Measurements from ENCODE around the gene DHRSX.

DNA sequence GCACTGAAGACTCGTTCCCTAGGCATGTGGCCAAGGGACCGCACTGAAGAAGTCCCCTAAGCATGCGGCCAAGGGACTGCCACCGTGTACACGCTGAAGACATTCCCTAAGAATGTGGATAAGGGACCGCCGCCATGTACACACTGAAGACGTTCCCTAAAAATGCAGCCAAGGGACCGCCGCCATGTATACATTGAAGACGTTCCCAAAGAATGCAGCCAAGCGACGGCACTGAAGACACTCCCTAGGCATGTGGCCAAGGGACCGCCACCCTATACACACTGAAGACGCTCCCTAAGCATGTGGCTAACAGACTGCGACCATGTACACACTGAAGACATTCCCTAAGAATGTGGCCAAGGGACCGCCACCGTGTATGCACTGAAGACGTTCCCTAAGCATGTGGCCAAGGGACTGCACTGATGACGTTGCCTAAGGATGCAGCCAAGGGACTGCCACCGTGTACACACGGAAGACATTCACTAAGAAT lies 31.5 kb downstream of the DHRSX start:
- TF ChIP-seq, protein P1, sequence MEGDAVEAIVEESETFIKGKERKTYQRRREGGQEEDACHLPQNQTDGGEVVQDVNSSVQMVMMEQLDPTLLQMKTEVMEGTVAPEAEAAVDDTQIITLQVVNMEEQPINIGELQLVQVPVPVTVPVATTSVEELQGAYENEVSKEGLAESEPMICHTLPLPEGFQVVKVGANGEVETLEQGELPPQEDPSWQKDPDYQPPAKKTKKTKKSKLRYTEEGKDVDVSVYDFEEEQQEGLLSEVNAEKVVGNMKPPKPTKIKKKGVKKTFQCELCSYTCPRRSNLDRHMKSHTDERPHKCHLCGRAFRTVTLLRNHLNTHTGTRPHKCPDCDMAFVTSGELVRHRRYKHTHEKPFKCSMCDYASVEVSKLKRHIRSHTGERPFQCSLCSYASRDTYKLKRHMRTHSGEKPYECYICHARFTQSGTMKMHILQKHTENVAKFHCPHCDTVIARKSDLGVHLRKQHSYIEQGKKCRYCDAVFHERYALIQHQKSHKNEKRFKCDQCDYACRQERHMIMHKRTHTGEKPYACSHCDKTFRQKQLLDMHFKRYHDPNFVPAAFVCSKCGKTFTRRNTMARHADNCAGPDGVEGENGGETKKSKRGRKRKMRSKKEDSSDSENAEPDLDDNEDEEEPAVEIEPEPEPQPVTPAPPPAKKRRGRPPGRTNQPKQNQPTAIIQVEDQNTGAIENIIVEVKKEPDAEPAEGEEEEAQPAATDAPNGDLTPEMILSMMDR (conservative IDR thresholded peaks at IDR 0.05 in 1 of 2, IDR thresholded peaks at IDR 0.05 in 1 of 2; ENCODE audit: extremely low read depth in 1 of 2, insufficient read depth in 1 of 2, low read depth in 1 of 2, low read length in 2 of 2), result no peak
- TF ChIP-seq EZH2 (IDR thresholded peaks at IDR 0.05; ENCODE audit: borderline replicate concordance, low read length), result no peak
